HepG2 (cell line): ENCODE results near the gene DNM1. TPM values are rescaled to one million over a fixed set of nuclear protein-coding genes. Genes with fewer than 3 reads are reported as not detected.

Experiments
- ATAC-seq: fragments of 200-7000 bp; cut with Tn5 transposase; 3 replicates; pipeline ENCODE4 v1.9.1; 2020; ENCODE audit warnings: mild to moderate bottlenecking, moderate library complexity
- BruUV-seq: library from RNA; stranded (reverse); fragments of 400-500 nt; replicated peaks from 2 replicates; lab custom pipeline; 2021; lab: Mats Ljungman, UMichigan
- CTCF ChIA-PET: fragments of 300-600 bp; formaldehyde crosslinking; extraction: SDS; loops from one replicate; lab custom pipeline; 2021; ENCODE audit warnings: low total read pairs, inconsistent platforms, low intra/inter-chr PET ratio; lab: Yijun Ruan, JAX
- POLR2A ChIA-PET: fragments of 350-600 bp; sonication (Branson Sonifier 250); formaldehyde crosslinking; loops from one replicate; lab custom pipeline; 2020; ENCODE audit warnings: antibody characterized with exemption, inconsistent platforms; lab: Yijun Ruan, JAX
- DNase-seq: peaks from one replicate; pipeline ENCODE4 v3.0.0-alpha.2; 2015; ENCODE audit warnings: low spot score
- FAIRE-seq: peaks from 3 replicates; lab custom pipeline; 2011; peaks lifted over from hg19 to GRCh38; lab: Jason Lieb, UNC
- H2AFZ ChIP-seq: one replicate; pipeline ENCODE4 v1.6.1; 2011; ENCODE audit warnings: low read length, inconsistent platforms
- H3K27ac ChIP-seq: fragments of 300-600 bp; 3 replicates; pipeline ENCODE4 v1.8.0; 2011; ENCODE audit warnings: mixed run types, mild to moderate bottlenecking, mixed read lengths, low read length, inconsistent platforms; ENCODE audit not compliant: insufficient read depth; ENCODE audit errors: extremely low read length
- H3K27me3 ChIP-seq, 2 experiments: fragments of 200-600 bp in 1 of 2; 2 replicates in 1 of 2; 3 replicates in 1 of 2; pipeline versions ENCODE4 v1.6.0 to v1.8.0; 2011; ENCODE audit warnings: low read length in 2 of 2, mild to moderate bottlenecking in 2 of 2, moderate library complexity in 2 of 2, inconsistent platforms in 1 of 2; ENCODE audit not compliant: insufficient read depth in 2 of 2, control insufficient read depth in 1 of 2
- H3K36me3 ChIP-seq, 2 experiments: fragments of 200-600 bp in 1 of 2; replicated peaks in 1 of 2; 2 replicates in 1 of 2; 3 replicates in 1 of 2; pipeline versions ENCODE4 v1.5.1 to v1.8.0; 2011; ENCODE audit warnings: low read length in 2 of 2, inconsistent platforms in 1 of 2; ENCODE audit not compliant: insufficient read depth in 2 of 2, control insufficient read depth in 1 of 2
- H3K4me1 ChIP-seq: 2 replicates; pipeline ENCODE4 v1.5.1; 2012; ENCODE audit warnings: low read length, inconsistent platforms; ENCODE audit not compliant: insufficient read depth
- H3K4me2 ChIP-seq: 2 replicates; pipeline ENCODE4 v1.6.0; 2011; ENCODE audit warnings: low read depth, low read length, inconsistent platforms
- H3K4me3 ChIP-seq, 3 experiments: fragments of 200-600 bp in 1 of 3; sonication (generic), shearing (Covaris generic) in 1 of 3; replicated peaks in 1 of 3; 2 replicates each; pipeline ENCODE4 v1.5.1; 2011 to 2016; ENCODE audit warnings: low read length in 3 of 3, inconsistent platforms in 2 of 3, low read depth in 2 of 3, mild to moderate bottlenecking in 2 of 3, control low read depth in 1 of 3, mixed read lengths in 1 of 3; ENCODE audit not compliant: insufficient read depth in 1 of 3
- H3K79me2 ChIP-seq: one replicate; pipeline ENCODE4 v1.6.1; 2011; ENCODE audit warnings: low read length, inconsistent platforms; ENCODE audit not compliant: insufficient read depth
- H3K9ac ChIP-seq: 2 replicates; pipeline ENCODE4 v1.6.0; 2011; ENCODE audit warnings: mild to moderate bottlenecking, low read depth, low read length, inconsistent platforms; ENCODE audit not compliant: insufficient read depth
- H3K9me3 ChIP-seq: 2 replicates; pipeline ENCODE4 v1.5.1; 2012; ENCODE audit warnings: mild to moderate bottlenecking, low read length
- H4K20me1 ChIP-seq: 2 replicates; pipeline ENCODE4 v1.6.0; 2011; ENCODE audit warnings: inconsistent platforms, mild to moderate bottlenecking, low read length, moderate library complexity; ENCODE audit not compliant: insufficient read depth
- BCL3 ChIP-seq: sonication (generic); formaldehyde crosslinking; IDR thresholded peaks from 2 replicates; pipeline ENCODE4 v1.5.1; 2020; ENCODE audit warnings: mild to moderate bottlenecking, missing genetic modification reagents, moderate library complexity
- DMAP1 ChIP-seq: IDR thresholded peaks from 2 replicates; pipeline ENCODE4 v1.6.1; 2016
- ELF3 ChIP-seq: IDR thresholded peaks from 2 replicates; pipeline ENCODE4 v1.6.1; 2016; ENCODE audit warnings: missing genetic modification reagents, missing compliant biosample characterization
- HMGXB4 ChIP-seq, 2 experiments: sonication (generic) in 1 of 2; formaldehyde crosslinking in 1 of 2; IDR thresholded peaks; 2 replicates each; pipeline versions ENCODE4 v1.4.0 to v1.6.1; 2018 to 2020; ENCODE audit warnings: missing genetic modification reagents in 2 of 2, borderline replicate concordance in 1 of 2, low read depth in 1 of 2, mild to moderate bottlenecking in 1 of 2, missing biosample characterization in 1 of 2
- MTA1 ChIP-seq: sonication (generic); formaldehyde crosslinking; IDR thresholded peaks from 2 replicates; pipeline ENCODE4 v1.4.0; 2020; ENCODE audit warnings: missing genetic modification reagents, mild to moderate bottlenecking, borderline replicate concordance
- NR2F1 ChIP-seq, 2 experiments: fragments of 450-650 bp in 1 of 2; formaldehyde crosslinking in 1 of 2; IDR thresholded peaks; 2 replicates each; pipeline versions ENCODE4 v1.5.0 to v1.6.1; 2016 to 2020; ENCODE audit warnings: mild to moderate bottlenecking in 1 of 2, missing compliant biosample characterization in 1 of 2, missing genetic modification reagents in 1 of 2, moderate library complexity in 1 of 2
- POLR2G ChIP-seq: fragments of 200-400 bp; formaldehyde crosslinking; IDR thresholded peaks from 2 replicates; pipeline ENCODE4 v1.6.1; 2018; ENCODE audit warnings: mild to moderate bottlenecking, low read depth, low read length, moderate library complexity
- PTBP1 ChIP-seq: fragments of 200-400 bp; formaldehyde crosslinking; IDR thresholded peaks from 2 replicates; pipeline ENCODE4 v1.6.1; 2018; ENCODE audit warnings: low read length, low read depth; ENCODE audit not compliant: poor library complexity, severe bottlenecking
- SNAPC4 ChIP-seq: sonication (generic); formaldehyde crosslinking; IDR thresholded peaks from 2 replicates; pipeline ENCODE4 v1.4.0; 2020; ENCODE audit warnings: mild to moderate bottlenecking, missing genetic modification reagents
- ZNF317 ChIP-seq: sonication (generic); formaldehyde crosslinking; IDR thresholded peaks from 2 replicates; pipeline ENCODE4 v1.5.0; 2020; ENCODE audit warnings: mild to moderate bottlenecking, missing genetic modification reagents
- ZNF331 ChIP-seq: sonication (generic); formaldehyde crosslinking; IDR thresholded peaks from 2 replicates; pipeline ENCODE4 v1.4.0; 2020; ENCODE audit warnings: missing genetic modification reagents
- ZNF558 ChIP-seq: sonication (generic); formaldehyde crosslinking; IDR thresholded peaks from 2 replicates; pipeline ENCODE4 v1.9.0; 2022; ENCODE audit warnings: mild to moderate bottlenecking, missing genetic modification reagents, borderline replicate concordance
- ZNF709 ChIP-seq: sonication (generic); formaldehyde crosslinking; IDR thresholded peaks from 2 replicates; pipeline ENCODE4 v1.5.0; 2020; ENCODE audit warnings: mild to moderate bottlenecking, missing genetic modification reagents
- ZNF713 ChIP-seq: sonication (generic); formaldehyde crosslinking; IDR thresholded peaks from 2 replicates; pipeline ENCODE4 v1.4.0; 2020; ENCODE audit warnings: mild to moderate bottlenecking, missing genetic modification reagents
- ZNF839 ChIP-seq: sonication (generic); formaldehyde crosslinking; IDR thresholded peaks from 2 replicates; pipeline ENCODE4 v1.4.0; 2020; ENCODE audit warnings: missing genetic modification reagents, mild to moderate bottlenecking, borderline replicate concordance
- WGBS: methylation state at CpG from one replicate; pipeline ENCODE4 v1.1.6; 2017; ENCODE audit warnings: low lambda C conversion rate; 5-methylcytosine and 5-hydroxymethylcytosine counted together
- in situ Hi-C: cut with HindIII; loops from 2 replicates; pipeline ENCODE4 v1.10.0; 2017; ENCODE audit warnings: low pct_unique_long_range_greater_than_20kb; ENCODE audit not compliant: extremely low pct_ligation_motif_present
- intact Hi-C: fragments of 100-400 bp; cut with micrococcal nuclease; formaldehyde crosslinking; loops from one replicate; pipeline ENCODE4 v1.10.0; 2022; ENCODE audit not compliant: unreplicated experiment
- polyA plus RNA-seq, 8 experiments: library from polyadenylated mRNA; depleted of rRNA in 3 of 8; stranded (reverse) in 7 of 8; unstranded in 1 of 8; fragments of >200 nt; fragmentation: Illumina TruSeq in 4 of 8; extraction: Trizol in 4 of 8; gene quantifications; 2 replicates each; pipeline versions ENCODE4 v1.2.1 to v1.2.3, GENCODE V29; 2011 to 2016; ENCODE audit warnings: low read depth in 4 of 8, missing spikeins in 1 of 8, mixed read lengths in 1 of 8; ENCODE audit not compliant: insufficient read depth in 1 of 8
- total RNA-seq, 5 experiments: library from RNA; depleted of rRNA; stranded (reverse); fragments of >200 nt; fragmentation: Illumina TruSeq; extraction: Trizol; gene quantifications; 2 replicates each; pipeline ENCODE4 v1.2.3, GENCODE V29; 2016; ENCODE audit warnings: low read depth in 1 of 5

The DNM1 gene
- total and polyA plus RNA-seq, 2 of the 13 experiments (the other 11 are each of a cell fraction or from before 2014, with no cell fraction given) = 0.13 to 0.58 TPM

GRCh38 chr9:128276008-128276573, 72.9 kb downstream of the DNM1 start, which contains the start of gene SWI5:
TSS of gene SWI5 (plus strand) at chr9:128276276.
- no peaks in the 10 kb centered on the region for H3K9me3 ChIP-seq
- POLR2A ChIA-PET = interaction anchor here (0.5 to 2.1 kb wide), 26 partner anchors 8 to 279 kb away, joined by 3 to 21 read pairs (median 4); partner anchors contain the start of genes BBLN, CERCAM, GLE1 and SPTAN1
- peak within 1 kb of the TSS; percentile 91 to 98 (median 96) for H3K4me3 ChIP-seq
- 0% methylated on average over 11 of the region's 38 CpGs for WGBS
- CTCF ChIA-PET = no interaction called here
- peak within 1 kb of the TSS; percentile 93 for H3K4me2 ChIP-seq
- ATAC-seq = peak; percentile 96
- peak within 1 kb of the TSS; percentile 94 for H3K9ac ChIP-seq
- intact Hi-C loops = no loop called here
- H3K79me2 ChIP-seq = peaks cover 30% of the 10 kb centered on the region
- peak; percentile 96 for DNase-seq
- 0 out of 2 replicates have a peak, but pooled peaks cover 5% of the 10 kb centered on the region for H4K20me1 ChIP-seq
- in situ Hi-C loops = no loop called here
- H3K36me3 ChIP-seq = peaks cover 6 to 23% of the 10 kb centered on the region in 2 experiments; a peak in 3 of 5 replicates
- peak; percentile 97 for FAIRE-seq
- peak within 1 kb of the TSS; percentile 85 for H3K27ac ChIP-seq
- H2AFZ ChIP-seq = peak within 1 kb of the TSS; percentile 28
- no peaks in the 10 kb centered on the region; a peak in 1 of 5 replicates for H3K27me3 ChIP-seq
- peaks cover 29% of the 10 kb centered on the region for H3K4me1 ChIP-seq
- no TSS peak for BruUV-seq
- TF ChIP-seq SNAPC4 (CRISPR knock-in tag) (peak; percentile 55; the same call in 1 of the 2 replicates), ZNF709 (0 out of 2 replicates have a peak, but pooled peaks have one; percentile 31), ZNF331 (CRISPR knock-in tag) (0 out of 2 replicates have a peak, but pooled peaks have one; percentile 21), POLR2G (peak; percentile 97), MTA1 (CRISPR knock-in tag) (0 out of 2 replicates have a peak, but pooled peaks have one; percentile 20), PTBP1 (no peak), ZNF713 (CRISPR knock-in tag) (no peak), ZNF317 (CRISPR knock-in tag) (0 out of 2 replicates have a peak, but pooled peaks have one; percentile 49), BCL3 (CRISPR knock-in tag) (0 out of 2 replicates have a peak, but pooled peaks have one; percentile 41), ELF3 (CRISPR knock-in tag) (0 out of 2 replicates have a peak, but pooled peaks have one; percentile 13), ZNF558 (CRISPR knock-in tag) (peak; percentile 88; the same call in 1 of the 2 replicates), ZNF839 (CRISPR knock-in tag) (no peak), HMGXB4 (CRISPR knock-in tag; IDR thresholded peaks at IDR 0.05; ENCODE audit: borderline replicate concordance in 1 of 2, low read depth in 1 of 2) (peak; percentile 40 to 58; a peak in 2 of 4 replicates), DMAP1 (peak; percentile 35; the same call in 1 of the 2 replicates), NR2F1 (CRISPR knock-in tag; IDR thresholded peaks at IDR 0.05) (peak; percentile 82 to 92; a peak in 3 of 4 replicates)
